ENCODE measurements around the gene PLEKHH3. TPM values are rescaled to one million over a fixed set of nuclear protein-coding genes. Genes with fewer than 3 reads are reported as not detected.

PLEKHH3 gene, protein sequence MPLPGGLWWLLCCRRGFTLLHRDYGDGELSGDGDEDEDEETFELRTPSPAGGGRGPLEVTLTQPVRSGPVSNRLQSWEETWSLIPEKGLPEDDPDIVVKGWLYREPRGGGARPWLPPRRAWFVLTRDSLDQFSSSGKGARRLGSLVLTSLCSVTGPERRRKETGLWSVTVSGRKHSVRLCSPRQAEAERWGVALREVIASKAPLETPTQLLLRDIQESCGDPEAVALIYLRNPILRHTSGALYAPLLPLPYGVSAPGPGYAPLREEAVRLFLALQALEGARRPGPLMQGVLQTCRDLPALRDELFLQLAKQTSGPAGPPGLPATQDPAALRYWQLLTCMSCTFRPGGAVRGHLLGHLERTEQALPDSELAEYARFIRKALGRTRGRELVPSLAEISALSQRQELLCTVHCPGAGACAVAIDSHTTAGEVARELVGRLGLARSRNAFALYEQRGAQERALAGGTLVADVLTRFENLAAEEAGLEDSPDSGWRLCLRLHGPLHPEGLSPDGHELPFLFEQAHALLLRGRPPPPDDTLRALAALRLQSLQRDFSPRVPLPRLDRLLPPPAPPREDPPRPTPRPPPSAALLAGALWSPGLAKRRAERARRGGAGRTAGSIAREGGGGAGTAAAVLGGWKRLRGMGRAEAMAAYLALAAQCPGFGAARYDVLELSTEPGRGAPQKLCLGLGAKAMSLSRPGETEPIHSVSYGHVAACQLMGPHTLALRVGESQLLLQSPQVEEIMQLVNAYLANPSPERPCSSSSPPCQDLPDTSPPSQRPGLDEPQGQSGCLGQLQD
- 1 to 10 TPM in 1 of 3 donors, under 1 TPM in 2; 0.14 to 1.8 (median 0.26) TPM for total RNA-seq
- 0.20 TPM for total RNA-seq (2013)

DNA sequence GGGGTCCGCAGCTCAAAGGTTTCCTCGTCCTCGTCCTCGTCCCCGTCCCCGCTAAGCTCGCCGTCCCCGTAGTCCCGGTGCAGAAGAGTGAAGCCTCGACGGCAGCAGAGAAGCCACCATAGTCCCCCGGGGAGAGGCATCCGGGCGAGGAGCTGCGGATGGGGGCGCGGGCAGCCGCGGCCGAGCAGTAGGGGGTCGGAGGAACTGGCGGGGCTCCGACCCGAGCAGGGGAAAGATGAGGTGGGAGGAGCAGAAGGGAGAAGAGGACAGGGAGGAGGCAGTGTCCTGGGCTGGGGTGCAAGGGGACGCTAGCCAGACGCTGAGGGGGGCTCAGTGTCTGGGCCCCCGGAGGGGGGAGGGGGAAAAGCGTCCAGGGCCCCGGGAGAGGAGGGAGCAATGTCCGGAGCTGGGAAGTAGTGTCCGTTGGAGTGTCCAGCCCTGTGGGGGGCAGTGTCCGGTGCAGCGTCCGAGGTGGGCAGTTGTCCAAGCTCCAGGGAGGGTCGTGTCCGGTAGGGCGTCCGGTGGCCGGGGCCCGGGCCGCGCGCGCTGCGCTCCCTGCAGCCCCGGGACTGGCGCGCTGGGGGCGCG, at the start of gene PLEKHH3:
Gene PLEKHH3 (minus strand): TSS at position 571 of the 588 bp plus-strand sequence. CDS start 431 bp downstream, at position 140.
- TF ChIP-seq, protein P1, sequence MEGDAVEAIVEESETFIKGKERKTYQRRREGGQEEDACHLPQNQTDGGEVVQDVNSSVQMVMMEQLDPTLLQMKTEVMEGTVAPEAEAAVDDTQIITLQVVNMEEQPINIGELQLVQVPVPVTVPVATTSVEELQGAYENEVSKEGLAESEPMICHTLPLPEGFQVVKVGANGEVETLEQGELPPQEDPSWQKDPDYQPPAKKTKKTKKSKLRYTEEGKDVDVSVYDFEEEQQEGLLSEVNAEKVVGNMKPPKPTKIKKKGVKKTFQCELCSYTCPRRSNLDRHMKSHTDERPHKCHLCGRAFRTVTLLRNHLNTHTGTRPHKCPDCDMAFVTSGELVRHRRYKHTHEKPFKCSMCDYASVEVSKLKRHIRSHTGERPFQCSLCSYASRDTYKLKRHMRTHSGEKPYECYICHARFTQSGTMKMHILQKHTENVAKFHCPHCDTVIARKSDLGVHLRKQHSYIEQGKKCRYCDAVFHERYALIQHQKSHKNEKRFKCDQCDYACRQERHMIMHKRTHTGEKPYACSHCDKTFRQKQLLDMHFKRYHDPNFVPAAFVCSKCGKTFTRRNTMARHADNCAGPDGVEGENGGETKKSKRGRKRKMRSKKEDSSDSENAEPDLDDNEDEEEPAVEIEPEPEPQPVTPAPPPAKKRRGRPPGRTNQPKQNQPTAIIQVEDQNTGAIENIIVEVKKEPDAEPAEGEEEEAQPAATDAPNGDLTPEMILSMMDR (IDR thresholded peaks at IDR 0.05): no peak
- DNase-seq (no peak), ATAC-seq (no peak)
- Histone ChIP-seq H3K36me3 (ENCODE audit: control insufficient read depth, insufficient read depth, low read length) (no peaks in the 10 kb centered on the region), H3K4me1 (ENCODE audit: control insufficient read depth, insufficient read depth, low read length) (peaks cover 72% of the 10 kb centered on the region), H3K9me3 (ENCODE audit: control insufficient read depth, insufficient read depth, low read length) (no peaks in the 10 kb centered on the region), H3K27me3 (ENCODE audit: control insufficient read depth, insufficient read depth, low read length) (peaks cover 46% of the 10 kb centered on the region), H3K4me3 (ENCODE audit: low read length) (peak within 1 kb of the TSS; percentile 52), H3K27ac (ENCODE audit: low read length) (no peak within 1 kb of the TSS)
- H3K4me1 Mint-ChIP-seq: peaks cover 24 to 50% of the 10 kb centered on the region in 2 donors
- no peaks in the 10 kb centered on the region for H3K9me3 Mint-ChIP-seq
- no peaks in the 10 kb centered on the region for H3K36me3 Mint-ChIP-seq
- H3K27ac Mint-ChIP-seq: peak within 1 kb of the TSS; percentile 74 to 81
- WGBS (ENCODE audit: insufficient coverage): under 1% methylated on average over 50 of the region's 51 CpGs
- H3K4me3 Mint-ChIP-seq: peak within 1 kb of the TSS; percentile 94
- intact Hi-C loops (cut with micrococcal nuclease): no loop called here
- H3K27me3 Mint-ChIP-seq (ENCODE audit: low read depth in 2 of 2): peaks cover 9 to 32% of the 10 kb centered on the region in 2 donors

DNA sequence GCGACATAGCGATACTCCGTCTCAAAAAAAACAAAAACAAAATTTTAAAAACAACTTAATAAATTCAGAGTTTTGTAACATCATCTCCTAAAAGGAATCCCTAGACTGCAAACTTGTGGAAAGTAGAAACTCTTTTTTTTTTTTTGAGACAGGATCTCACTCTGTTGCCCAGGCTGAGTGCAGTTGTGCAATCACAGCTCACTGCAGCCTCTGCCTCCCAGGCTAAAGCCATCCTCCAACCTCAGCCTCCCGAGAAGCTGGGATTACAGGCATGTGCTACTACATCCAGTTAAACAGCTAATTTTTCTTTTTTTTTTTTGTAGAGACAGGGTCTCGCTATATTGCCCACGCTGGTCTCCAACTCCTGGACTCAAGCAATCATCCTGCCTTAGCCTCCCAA, 48.3 kb upstream of the PLEKHH3 start:
- Histone ChIP-seq H3K9me3 (ENCODE audit: control insufficient read depth, insufficient read depth, low read length) (no peaks in the 10 kb centered on the region), H3K4me3 (ENCODE audit: low read length) (no peak overlapping the region), H3K27ac (ENCODE audit: low read length) (no peak overlapping the region), H3K4me1 (ENCODE audit: control insufficient read depth, insufficient read depth, low read length) (no peaks in the 10 kb centered on the region), H3K27me3 (ENCODE audit: control insufficient read depth, insufficient read depth, low read length) (no peaks in the 10 kb centered on the region), H3K36me3 (ENCODE audit: control insufficient read depth, insufficient read depth, low read length) (peaks cover 67% of the 10 kb centered on the region)
- WGBS (ENCODE audit: insufficient coverage): 96% methylated on average over 6 of the region's 6 CpGs
- H3K9me3 Mint-ChIP-seq: no peaks in the 10 kb centered on the region
- ATAC-seq (no peak), DNase-seq (no peak)
- no peak overlapping the region for H3K27ac Mint-ChIP-seq
- no peaks in the 10 kb centered on the region for H3K4me1 Mint-ChIP-seq
- intact Hi-C loops (cut with micrococcal nuclease): no loop called here
- H3K36me3 Mint-ChIP-seq: no peaks in the 10 kb centered on the region
- H3K27me3 Mint-ChIP-seq (ENCODE audit: low read depth in 2 of 2): no peaks in the 10 kb centered on the region
- H3K4me3 Mint-ChIP-seq: no peak overlapping the region
- TF ChIP-seq, protein P1 (IDR thresholded peaks at IDR 0.05): no peak

DNA sequence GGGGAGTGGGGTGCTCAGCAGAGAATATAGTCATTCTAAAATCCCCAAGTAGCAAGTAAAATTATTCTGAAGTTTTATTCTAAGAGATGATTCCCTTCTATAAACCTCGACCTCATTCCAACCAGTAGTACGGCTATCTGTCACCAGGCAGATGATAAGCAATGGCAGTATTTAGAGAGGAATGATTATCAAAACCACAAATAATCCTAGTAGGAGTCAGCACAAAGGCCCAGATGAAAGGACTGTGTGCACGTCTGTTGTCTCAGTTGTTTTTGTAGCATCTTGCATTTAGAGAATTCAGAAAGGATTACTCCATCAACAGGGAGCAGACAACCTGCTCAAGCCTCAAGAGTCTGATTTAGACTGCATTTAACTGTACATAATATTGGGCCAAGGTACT, 46.8 kb upstream of the PLEKHH3 start:
- Histone ChIP-seq H3K27me3 (ENCODE audit: control insufficient read depth, insufficient read depth, low read length) (no peaks in the 10 kb centered on the region), H3K4me1 (ENCODE audit: control insufficient read depth, insufficient read depth, low read length) (no peaks in the 10 kb centered on the region), H3K4me3 (ENCODE audit: low read length) (no peak overlapping the region), H3K27ac (ENCODE audit: low read length) (no peak overlapping the region), H3K36me3 (ENCODE audit: control insufficient read depth, insufficient read depth, low read length) (peaks cover 71% of the 10 kb centered on the region), H3K9me3 (ENCODE audit: control insufficient read depth, insufficient read depth, low read length) (no peaks in the 10 kb centered on the region)
- Mint-ChIP-seq H3K27me3 (ENCODE audit: low read depth in 2 of 2) (no peaks in the 10 kb centered on the region), H3K36me3 (peaks cover 3% of the 10 kb centered on the region), H3K9me3 (no peaks in the 10 kb centered on the region), H3K4me1 (no peaks in the 10 kb centered on the region), H3K27ac (no peak overlapping the region), H3K4me3 (no peak overlapping the region)
- ATAC-seq: no peak
- 100% methylated on average over 1 of the region's 3 CpGs for WGBS (ENCODE audit: insufficient coverage)
- TF ChIP-seq, protein P1 (IDR thresholded peaks at IDR 0.05): no peak
- no peak for DNase-seq
- intact Hi-C loops (cut with micrococcal nuclease): loop anchor here (5.0 kb wide), 1 partner anchor 214 kb away; no protein-coding TSS in a partner anchor
